NCI-H1417 treated with DMSO at 0.1 percent for 48 hours (cell line): Measurements from ENCODE around the gene NUBPL.
"Not testable (repeated sequence)": the region's sequence is repeated elsewhere in the genome, so short reads cannot be mapped to it uniquely, and the experiment has no call there.

Source experiments
- DNase-seq: peaks from one replicate; lab custom pipeline; 2025; lab: John Stamatoyannopoulos, UW

Gene NUBPL

DNA sequence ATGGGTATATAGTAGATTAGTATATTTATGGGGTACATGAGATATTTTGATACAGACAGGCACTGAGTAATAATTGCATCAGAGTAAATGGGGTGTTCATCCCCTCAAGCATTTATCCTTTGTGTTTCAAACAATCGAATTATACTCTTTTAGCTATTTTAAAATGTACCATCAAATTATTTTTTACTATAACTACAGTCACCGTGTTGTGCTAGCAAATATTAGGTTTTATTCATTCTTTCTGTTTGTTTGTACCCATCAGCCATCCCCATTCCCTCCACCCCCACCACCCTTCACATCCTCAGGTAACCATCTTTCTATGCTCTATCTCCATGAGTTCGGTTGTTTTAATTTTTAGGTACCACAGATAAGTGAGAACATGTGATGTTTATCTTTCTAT is 115.8 kb downstream of the NUBPL start:
- DNase-seq = no peak

GRCh38 chr14:31677630-31678029 is 116.4 kb downstream of the NUBPL start:
- DNase-seq = no peak

DNA sequence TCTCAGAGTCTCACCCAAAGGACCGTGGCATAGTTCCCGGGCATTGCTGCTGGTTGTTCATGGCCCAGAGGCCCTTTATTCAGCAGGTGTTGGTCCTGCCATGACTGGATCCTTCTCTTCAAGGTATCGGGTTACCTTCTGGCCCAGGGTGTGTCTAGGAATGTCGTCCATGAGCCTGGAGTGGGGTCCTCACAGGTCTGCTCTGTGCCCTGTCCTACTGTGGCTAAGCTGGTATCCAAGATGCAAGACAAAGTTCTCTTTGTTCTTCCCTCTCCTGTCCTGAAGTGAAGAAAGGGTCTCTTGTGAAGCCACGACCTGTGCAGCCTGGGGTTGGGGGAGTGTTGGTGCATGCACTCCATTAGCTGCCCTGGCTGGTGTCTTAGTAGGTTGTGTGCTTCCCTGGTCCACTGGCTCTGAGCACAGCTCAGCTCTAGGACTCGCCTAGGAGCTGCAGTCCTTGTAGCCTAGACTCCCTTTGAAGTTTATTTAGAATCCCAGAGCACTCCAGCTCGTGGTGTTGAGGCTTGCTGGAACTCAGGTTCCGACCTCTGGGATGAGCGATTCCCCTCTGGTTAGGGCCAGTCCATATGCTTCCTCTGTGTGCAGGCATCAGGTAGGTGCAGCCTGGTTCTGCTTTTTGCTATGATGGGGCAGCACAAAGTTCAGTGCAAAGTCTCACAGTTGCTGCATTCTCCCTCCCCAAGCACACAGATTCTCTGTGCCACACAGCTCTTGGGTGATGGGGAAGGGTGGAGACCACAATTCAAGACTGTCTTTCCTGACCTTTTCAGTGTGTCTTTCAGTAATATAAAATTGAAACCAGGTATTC is 117.4 kb downstream of the NUBPL start:
- DNase-seq = no peak

GRCh38 chr14:31682768-31683167 is 121.6 kb downstream of the NUBPL start:
- DNase-seq = no peak

DNA sequence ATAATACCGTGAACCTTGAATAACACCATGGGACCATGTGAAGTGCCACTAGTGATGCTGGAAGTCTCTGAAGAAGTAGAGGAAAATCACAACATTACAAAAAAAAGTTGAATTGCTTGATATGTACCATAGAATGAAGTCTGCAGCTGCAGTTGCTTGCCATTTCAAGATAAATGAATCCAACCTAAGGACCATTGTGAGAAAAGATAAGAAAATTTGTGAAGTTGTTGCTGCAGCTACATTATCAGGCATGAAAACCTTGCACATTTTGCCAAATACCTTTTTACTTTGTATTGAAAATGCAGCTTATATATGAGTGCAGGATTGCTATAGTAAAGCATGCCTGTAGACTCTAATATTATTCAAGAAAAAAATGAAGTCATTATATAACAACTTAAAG is 126.5 kb downstream of the NUBPL start:
- DNase-seq = no peak

DNA sequence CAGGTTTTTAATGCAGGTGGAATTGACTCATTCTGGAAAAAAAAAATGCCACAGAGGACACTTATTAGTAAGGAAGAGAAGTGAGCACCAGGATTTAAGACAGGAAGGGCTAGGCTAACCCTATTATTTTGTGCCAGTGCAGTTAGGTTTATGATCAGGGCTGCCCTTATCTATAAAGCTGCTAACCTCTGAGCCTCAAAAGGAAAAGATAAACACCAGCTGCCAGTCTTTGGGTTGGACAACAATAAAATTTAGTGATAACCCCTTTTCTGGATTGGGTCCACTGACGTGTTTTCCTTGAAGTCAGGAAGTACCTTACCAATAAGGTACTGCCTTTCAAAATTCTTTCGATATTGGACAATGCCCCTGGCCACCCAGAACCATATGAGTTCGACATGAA is 128.9 kb downstream of the NUBPL start:
- no peak for DNase-seq

DNA sequence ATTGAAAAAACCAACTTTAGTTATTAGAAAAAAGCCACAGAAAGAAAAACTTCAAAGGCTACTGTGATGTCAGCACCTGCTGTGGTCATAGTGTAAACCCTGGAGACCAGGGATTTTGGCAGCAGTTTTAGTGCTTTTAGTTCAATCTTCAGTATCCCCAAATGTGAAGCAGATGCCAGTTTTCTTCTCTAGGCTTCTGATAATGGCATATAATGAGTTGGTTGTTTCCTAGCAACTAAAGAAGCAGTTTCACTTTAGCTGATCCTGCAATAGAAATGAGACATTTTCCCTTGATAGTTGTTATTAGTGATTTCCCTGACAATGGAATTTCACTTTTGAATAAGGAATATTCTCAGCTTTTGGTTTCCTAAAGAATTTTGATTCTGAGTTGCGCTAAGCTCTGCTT is 131.2 kb downstream of the NUBPL start:
- DNase-seq = no peak

DNA sequence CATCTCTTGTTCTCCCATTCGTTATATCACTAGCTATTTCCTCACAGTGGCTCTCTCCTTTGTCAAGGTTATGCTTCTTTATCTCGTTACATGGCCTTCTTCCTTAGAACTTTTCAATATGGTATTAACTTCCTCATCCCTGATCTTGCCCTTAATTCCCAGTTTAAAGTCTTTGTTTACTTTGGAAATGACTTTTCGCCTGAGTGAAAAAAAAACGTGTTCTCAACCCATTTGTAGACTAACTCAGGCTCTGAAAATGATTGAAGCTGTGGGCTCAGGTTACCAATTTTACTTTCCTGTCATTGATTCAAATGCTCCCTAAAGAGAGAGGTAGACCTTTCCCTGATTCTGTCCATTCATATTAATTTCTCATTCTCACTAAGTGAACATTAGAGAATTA is 135.2 kb downstream of the NUBPL start:
- no peak for DNase-seq

DNA sequence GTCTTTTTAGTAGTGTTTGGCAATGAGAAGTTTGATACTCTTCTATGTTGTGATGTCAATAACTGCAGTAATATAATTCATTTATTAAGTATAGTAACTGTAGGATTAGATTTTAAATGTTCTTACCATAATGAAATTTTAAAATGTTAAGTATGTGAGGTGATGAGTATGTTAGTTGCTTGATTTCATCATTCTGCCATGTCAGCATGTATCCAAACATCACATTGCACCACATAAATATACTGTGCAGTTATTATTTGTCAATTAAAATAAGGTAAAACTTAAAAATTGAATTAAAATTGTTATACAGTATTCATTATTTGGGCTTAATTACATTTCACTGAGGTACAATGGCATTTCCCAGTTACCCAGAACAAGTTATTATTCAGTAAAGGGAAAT is 138.6 kb downstream of the NUBPL start:
- no peak for DNase-seq

GRCh38 chr14:31700282-31701074 is 139.3 kb downstream of the NUBPL start:
- DNase-seq = no peak

DNA sequence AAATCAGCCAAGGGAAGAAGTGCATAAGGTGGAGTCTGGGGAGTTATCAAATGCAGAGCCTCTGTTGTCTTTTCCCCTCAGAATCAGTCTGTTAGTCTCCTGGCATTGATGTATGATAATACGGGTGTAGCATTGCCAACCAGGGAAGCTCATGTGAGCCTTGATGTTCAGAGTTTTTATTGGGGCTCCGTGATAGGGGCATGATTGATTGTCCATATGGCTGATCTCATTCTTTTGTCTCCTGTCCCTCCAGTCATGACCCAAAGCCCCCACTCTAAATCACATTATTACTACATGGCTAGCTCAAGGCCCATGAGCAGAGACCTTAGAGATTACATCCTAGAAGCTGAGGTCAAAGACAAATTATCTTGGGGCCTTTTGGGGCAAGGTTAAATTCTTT is 140.9 kb downstream of the NUBPL start:
- no peak for DNase-seq

- DNase-seq = no peak
Measured at GRCh38 chr14:31703056-31703455, 141.9 kb downstream of the NUBPL start.

GRCh38 chr14:31705731-31706130 is 144.5 kb downstream of the NUBPL start:
- DNase-seq = no peak

DNA sequence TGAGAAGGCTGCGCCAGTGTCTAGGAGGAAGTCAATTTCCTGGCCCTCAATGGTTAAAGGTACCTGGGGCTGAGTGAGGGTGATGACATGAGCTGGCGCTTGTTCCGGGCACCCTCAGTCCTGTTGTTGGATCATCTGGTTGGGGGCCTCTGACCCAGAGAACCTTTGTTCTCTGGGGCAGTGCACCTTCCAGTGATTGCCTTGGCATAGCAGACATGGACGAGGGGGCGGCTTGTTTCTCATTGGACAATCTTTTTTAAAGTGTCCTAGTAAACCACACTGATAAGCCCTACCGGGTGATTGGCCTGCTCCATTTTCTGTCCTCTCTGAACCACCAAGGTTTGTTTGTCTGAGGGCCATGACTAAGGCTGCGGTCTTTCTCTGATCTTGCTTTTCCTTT is 147.5 kb downstream of the NUBPL start:
- not testable (repeated sequence) for DNase-seq

- no peak for DNase-seq
Measured at GRCh38 chr14:31712244-31713127, 151.3 kb downstream of the NUBPL start.

- no peak for DNase-seq
Measured at GRCh38 chr14:31716208-31716607, 155.0 kb downstream of the NUBPL start.

DNA sequence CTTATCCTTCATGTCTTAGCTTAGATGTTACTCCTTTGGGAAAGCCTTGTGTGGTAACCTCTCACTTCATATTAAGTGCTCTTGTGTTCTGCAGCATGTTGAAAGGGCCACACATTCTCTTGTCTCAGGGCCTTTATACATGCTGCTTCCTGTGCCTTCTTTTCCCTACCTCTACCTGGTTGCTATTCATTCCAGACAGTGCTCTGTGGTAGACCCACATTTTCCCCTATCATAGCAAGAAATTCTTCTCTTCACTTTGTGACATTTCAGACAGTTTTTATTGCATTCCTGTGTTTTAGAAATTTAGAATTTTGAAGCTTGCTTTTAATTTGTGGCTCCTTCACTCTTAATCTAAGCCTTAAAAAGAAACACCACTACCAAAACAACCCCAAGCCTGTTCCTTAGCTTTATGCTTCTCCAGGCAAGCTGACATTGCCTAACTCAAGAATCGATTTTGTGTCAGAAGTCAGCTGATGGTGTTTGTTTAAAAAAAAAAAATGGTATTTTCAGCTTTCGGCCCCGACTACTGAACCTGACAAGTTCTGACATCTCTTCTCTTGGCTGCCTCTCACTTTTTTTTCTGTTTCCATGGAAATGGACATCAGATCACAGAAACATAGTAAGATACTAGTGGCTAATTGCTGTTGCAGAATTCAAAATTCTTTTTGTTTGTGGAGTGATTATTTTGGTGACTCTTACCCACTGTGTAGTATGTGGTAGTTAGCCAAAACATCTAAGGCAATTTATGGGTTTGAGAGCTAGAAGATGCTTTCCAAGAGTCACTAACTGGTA is 156.3 kb downstream of the NUBPL start:
- DNase-seq = no peak

DNA sequence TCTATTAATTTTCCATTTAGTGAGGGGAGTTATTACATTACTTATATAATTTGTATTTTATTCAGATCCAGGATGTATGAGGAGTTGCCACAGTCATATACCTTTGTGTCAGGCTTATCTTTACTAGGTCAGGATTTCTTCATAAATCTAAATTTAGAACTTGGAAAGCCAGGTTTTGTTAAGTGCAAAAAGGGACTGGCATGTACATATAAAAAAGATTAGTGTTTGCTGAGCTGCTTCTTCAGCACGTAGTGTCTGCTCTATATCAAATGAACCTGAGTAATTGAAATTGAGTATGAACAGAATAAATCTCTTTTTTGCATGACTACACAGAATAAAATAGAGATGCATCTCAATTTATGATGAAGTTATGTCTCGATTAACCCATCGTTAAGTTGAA is 157.4 kb downstream of the NUBPL start:
- no peak for DNase-seq

GRCh38 chr14:31718985-31719384 is 157.8 kb downstream of the NUBPL start:
- no peak for DNase-seq

DNA sequence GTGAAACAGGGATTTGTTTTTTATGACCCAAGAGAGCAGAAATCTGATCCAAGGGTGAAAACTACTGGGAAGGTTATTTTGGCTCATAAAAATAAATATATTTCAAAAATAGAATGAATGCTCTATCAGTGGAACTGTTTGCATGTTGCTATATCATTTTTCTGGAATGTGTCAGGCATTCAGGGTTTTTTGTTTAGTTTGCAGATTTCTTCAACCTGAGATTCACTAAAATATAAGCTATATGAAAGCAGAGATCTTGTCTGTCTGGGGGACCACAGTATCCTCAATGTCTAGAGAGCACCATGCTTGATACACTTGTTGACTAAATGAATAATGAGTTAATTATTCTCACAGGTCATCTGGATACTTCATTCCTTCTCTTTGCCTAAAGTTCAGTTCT is 165.1 kb downstream of the NUBPL start:
- DNase-seq = no peak

- no peak for DNase-seq
Measured at GRCh38 chr14:31727797-31728196, 166.6 kb downstream of the NUBPL start.

GRCh38 chr14:31740688-31741087 is 179.5 kb downstream of the NUBPL start:
- DNase-seq = no peak
